ENCODE measurements around the gene OR10A6.

Gene OR10A6

GRCh38 chr11:7955191-7955590 is 24.1 kb upstream of the OR10A6 start:
- POLR2A ChIA-PET, result no interaction called here
- no peak for TF ChIP-seq CTCF (IDR thresholded peaks at IDR 0.05; ENCODE audit: control extremely low read depth, extremely low read depth, low read depth, missing control alignments)
- CTCF ChIA-PET, result interaction anchor here (1.5 kb wide), 1 partner anchor 32 kb away, joined by 3 read pairs; the partner anchor contains the start of gene EIF3F
- no peak for DNase-seq (ENCODE audit: extremely low spot score)

- TF ChIP-seq CTCF (IDR thresholded peaks at IDR 0.05; ENCODE audit: control extremely low read depth, extremely low read depth, low read depth, missing control alignments), result no peak
- ChIA-PET POLR2A (no interaction called here), CTCF (no interaction called here)
- DNase-seq (ENCODE audit: extremely low spot score), result no peak
Measured at GRCh38 chr11:7949934-7950333, 18.9 kb upstream of the OR10A6 start.

- POLR2A ChIA-PET, result no interaction called here
- CTCF ChIA-PET, result no interaction called here
- TF ChIP-seq CTCF (IDR thresholded peaks at IDR 0.05; ENCODE audit: control extremely low read depth, extremely low read depth, low read depth, missing control alignments), result no peak
- DNase-seq (ENCODE audit: extremely low spot score), result no peak
Measured at GRCh38 chr11:7944123-7944522, 13.1 kb upstream of the OR10A6 start.

GRCh38 chr11:7941608-7942007 is 10.5 kb upstream of the OR10A6 start, which contains the start of gene OR10A3:
Gene OR10A3, minus strand, starts transcription at chr11:7941708. Its CDS starts 2,188 bp downstream, at chr11:7939520.
- CTCF ChIA-PET, result no interaction called here
- TF ChIP-seq CTCF (IDR thresholded peaks at IDR 0.05; ENCODE audit: control extremely low read depth, extremely low read depth, low read depth, missing control alignments), result no peak
- no peak for DNase-seq (ENCODE audit: extremely low spot score)
- POLR2A ChIA-PET, result no interaction called here

- CTCF ChIA-PET, result no interaction called here
- POLR2A ChIA-PET, result no interaction called here
- no peak for TF ChIP-seq CTCF (IDR thresholded peaks at IDR 0.05; ENCODE audit: control extremely low read depth, extremely low read depth, low read depth, missing control alignments)
- no peak for DNase-seq (ENCODE audit: extremely low spot score)
Measured at GRCh38 chr11:7941146-7941545, 10.1 kb upstream of the OR10A6 start.

- TF ChIP-seq CTCF (IDR thresholded peaks at IDR 0.05; ENCODE audit: control extremely low read depth, extremely low read depth, low read depth, missing control alignments), result no peak
- ChIA-PET CTCF (interaction anchor here (1.4 kb wide), 1 partner anchor 9 kb away, joined by 4 read pairs; no protein-coding TSS in a partner anchor), POLR2A (no interaction called here)
- DNase-seq (ENCODE audit: extremely low spot score), result no peak
Measured at GRCh38 chr11:7936615-7937014, 5.5 kb upstream of the OR10A6 start.

- CTCF ChIA-PET, result no interaction called here
- POLR2A ChIA-PET, result no interaction called here
- no peak for DNase-seq (ENCODE audit: extremely low spot score)
- no peak for TF ChIP-seq CTCF (IDR thresholded peaks at IDR 0.05; ENCODE audit: control extremely low read depth, extremely low read depth, low read depth, missing control alignments)
Measured at GRCh38 chr11:7927635-7928034, 3.4 kb downstream of the OR10A6 start.
